GM18861 (cell line): Measurements from ENCODE around the gene ATRN.

Experiments
- ATAC-seq: cut with Tn5 transposase; IDR thresholded peaks from one replicate; pipeline ENCODE4 v1.9.1; 2021; ENCODE audit not compliant: unreplicated experiment

ATRN gene

DNA sequence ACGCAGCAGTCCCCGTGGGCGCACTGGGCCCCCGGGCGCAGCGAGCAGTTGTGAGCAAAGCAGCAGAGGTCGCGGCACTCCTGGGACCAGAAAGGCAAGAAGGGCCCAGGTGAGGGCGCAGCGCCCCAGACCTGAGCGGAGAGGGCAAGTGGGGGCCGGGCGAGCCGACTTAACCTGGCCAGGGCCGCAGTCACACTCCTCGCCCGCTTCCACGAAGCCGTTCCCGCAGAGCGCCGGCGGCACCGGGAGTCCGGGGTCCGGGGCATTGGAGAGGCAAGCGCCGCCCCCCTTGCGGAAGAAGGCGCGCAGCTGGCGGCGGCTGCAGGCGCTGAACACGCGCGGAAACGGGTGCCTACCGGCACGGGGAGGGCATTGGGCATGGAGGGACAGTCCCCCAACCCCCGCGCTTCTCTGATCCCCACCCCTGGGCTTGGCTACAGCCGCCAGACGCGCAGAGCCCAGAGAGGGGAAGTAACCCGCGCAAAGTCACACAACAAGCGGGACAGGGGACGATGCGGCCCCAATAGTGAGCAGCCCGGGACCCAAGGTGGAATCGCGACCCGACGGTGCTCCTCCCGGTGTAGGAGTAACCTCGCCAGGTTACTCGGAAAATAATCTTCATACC, 201.8 kb downstream of the ATRN start:
- ATAC-seq = no peak

DNA sequence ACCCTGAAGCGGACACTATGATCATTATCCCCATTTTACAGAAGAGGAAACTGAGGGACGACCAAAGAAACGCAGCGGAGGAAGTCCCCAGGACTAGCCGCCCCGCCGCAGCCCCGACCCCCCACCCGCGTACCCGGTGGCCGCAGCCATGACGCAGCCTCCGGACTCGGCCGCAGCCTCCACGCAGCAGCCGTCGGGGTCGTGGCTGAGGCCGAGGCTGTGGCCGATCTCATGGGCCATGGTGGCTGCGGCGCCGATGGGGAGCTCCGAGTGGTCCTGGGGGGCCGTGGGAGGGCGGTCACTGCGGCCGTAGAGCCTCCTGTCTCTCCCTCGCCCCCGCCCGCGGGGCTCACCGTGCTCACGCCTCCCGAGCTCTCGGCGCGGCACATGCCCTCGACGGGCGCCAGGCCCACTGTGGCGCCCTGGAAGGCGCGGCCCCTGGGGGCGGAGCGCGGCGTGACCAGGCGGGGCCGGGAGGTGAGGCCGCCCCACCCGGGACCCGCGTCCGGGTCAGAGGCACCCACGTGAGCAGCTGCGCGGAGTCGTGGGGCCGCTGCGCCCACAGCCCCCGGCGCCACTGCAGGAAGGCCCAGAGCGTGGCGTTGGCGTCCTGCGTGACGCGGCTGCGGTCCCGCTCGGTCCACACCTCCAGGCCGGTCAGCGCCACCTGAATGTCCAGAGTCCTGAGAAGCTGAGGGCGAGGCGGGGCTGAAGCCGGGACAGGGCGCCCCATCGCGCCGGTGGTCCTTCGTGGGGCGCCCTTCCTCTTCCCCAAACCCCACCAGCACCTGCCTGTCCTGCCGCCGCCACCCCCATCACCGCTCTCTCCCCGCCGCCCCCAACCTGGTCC, 202.6 kb downstream of the ATRN start:
- ATAC-seq = no peak

DNA sequence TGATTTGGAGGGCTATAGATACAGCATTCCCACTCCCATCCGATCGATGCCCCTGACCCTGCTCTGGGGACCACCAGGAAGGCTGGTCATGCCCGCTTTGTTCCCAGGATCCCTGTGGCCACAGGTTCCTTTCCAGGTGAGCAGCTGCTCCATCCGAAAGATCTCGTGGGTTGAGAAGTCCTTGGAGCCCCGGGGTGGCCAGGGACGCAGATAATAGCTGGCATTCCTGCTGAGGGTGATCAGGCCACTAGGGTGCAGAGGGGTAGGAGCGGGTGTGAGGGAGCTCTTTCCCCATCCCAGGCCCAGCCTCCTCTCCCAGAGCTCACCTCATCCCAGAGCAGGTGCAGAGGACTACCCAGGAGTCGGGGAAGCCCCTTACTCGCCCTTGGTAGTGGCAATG, 203.6 kb downstream of the ATRN start:
- ATAC-seq = no peak

DNA sequence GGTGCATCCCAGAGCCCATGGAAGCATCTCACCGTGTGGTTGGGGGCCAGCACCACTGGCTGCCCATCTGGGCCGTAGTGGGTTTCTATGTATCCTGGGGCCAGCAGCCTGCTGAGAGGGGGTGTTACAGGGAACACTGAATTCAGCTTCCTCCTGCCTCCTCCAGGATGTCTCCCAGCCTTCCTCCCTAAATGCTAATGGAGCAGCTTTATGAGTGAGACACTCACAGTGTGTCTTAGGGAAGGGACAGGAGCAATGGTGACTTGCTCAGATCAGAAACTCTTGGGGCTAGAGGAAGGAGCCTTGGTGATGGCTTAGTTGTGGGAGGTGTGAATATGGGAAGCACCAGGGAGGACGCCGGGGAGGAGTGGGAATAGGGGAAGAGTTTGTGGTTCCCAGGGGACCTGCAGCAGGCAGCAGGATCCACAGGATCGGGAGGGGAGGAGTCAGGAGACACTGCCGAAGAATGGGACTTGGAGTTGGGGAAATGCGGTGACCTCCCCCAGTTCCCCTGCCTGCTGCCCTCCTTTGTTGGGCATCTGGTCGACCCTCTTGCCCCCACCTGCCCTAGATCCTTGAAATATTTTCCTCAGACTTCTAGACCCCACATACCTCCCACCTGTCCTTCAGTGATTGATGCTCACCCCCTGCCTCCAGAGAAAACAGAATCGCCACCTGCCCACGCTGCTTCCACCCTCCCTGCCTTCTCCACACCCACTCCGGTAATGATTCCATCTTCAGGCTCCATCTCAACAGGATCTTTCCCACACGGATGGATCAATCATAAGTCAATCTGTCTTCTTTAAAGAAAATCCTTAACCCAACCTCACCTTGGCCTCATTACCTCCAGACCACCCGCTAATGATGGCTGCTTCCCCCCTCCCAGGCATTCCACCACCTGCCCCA, 204.4 kb downstream of the ATRN start:
- ATAC-seq = no peak

DNA sequence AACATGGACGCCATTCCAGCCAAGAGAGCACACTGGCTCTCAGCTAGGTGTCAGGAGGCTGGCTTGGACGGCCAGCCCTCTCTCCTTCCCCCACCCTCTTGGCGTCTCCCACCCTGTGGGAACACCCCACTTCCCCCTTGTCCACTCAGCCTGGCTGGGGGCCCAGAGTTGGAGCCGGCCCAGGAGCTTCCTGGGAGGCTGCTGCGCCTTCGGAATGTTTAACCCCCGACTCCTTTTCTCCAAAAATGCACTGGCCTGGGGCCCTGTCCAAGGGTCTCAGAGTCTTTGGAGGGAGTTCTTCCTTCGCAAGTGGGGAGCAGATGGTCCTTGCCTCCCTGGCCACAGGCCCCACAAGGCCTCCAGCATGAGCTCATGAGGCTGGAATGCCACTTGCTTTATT, 206.9 kb downstream of the ATRN start:
- no peak for ATAC-seq

DNA sequence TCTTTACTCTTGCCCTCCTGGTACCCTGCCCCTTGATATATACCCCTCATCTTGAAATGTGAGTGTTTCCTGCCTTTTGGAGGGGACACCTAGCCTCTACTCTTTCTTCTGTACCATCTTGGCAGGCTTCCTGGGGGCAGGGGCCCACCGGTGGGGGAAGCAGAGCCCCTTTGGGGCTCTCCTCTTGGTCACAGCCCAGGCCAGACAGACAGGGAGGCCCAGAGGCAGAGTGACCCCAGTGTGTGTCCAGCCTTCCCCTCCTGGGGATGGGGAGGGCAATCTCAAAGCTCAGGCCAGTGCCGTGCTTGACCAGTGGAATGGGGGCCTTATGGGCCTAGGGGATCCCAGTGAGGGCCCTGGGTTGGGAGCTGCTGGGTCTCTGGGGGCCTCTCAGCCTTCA, 207.4 kb downstream of the ATRN start:
- no peak for ATAC-seq

DNA sequence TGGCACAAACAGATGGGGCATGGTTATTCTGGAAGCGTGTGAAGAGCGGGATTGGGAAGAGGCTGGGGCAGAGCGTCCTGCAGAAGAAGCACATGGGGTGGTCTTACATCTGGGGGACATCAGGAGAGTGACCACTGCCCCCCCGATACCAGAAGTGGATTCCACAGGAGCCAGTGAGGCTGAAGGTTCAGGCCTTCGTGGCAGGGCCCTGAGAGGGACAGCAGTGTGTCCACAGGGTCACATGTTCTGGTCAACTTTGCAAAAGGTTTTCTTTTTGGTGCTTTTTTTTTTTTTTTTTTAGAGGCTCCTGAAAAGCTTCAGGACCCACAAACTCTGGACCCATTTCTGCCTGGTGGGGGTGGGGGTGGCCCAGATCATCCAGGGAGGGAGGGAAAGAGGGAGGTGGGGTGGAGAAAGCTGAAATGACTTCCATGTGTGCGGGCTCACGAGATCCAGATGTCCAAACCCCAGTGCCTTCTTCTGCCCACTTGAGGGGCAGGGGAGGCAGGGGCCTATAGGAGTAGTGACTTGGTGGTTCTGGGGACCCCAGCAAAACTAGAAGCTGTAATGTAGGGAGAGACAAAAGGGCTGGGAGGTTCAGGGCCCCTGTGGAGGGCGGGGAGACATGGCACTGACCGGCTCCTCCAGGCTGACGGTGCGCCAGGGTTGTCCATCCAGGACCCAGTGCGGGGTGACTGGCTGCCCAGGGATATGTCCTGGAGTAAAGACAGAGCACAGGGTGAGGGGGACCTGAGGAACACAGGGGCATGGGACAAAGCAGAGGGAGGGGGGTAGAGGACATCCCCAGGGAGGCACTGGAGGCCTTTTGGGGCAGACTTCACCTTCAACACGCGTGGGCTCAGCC, 208.3 kb downstream of the ATRN start:
- no peak for ATAC-seq

DNA sequence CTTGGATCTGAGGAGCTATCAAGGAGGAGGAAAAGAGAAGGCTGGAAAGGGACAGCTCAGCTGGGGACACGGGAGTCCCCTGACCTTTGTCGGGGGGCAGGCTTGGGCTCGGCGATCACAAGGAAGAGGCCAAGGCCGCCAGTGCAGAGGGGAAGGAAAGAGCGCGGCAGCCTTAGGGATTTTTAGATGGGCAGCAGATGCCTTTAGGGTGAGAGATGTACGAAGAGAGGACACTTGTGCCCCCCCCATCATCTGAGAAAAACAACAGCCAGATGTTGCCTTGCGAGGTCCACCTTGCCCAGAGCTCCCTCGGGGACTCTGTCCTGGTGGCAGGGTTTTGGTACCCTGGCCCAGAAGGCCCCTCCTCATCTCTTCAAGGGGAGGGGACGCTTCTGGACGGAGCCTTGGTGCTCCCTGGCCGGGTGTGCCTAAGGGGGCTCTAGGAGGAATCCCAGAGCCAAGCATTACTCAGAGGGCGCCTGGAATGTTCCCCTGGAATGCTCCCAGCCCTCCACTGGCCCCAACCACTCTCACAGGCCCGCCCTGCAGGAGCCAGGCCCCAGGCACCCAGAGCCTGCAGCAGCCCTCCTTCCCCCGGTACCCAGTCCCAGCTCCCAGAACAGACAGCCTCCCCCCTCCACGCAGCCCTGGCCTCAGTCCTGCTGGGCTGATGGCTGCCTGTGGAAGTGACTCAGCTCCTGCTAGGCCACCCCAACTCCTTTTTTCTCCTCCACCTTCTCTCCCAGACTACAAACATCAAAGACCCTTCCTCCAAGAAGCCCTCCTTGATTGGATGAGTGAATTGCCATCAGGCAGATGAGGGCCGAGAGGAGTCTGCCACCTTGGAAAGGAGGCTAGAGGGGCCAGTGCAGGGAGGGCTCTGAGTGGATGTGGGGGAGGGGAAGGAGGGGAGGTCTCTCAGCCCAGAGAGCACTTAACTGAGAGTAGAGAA, 209.2 kb downstream of the ATRN start:
- no peak for ATAC-seq

DNA sequence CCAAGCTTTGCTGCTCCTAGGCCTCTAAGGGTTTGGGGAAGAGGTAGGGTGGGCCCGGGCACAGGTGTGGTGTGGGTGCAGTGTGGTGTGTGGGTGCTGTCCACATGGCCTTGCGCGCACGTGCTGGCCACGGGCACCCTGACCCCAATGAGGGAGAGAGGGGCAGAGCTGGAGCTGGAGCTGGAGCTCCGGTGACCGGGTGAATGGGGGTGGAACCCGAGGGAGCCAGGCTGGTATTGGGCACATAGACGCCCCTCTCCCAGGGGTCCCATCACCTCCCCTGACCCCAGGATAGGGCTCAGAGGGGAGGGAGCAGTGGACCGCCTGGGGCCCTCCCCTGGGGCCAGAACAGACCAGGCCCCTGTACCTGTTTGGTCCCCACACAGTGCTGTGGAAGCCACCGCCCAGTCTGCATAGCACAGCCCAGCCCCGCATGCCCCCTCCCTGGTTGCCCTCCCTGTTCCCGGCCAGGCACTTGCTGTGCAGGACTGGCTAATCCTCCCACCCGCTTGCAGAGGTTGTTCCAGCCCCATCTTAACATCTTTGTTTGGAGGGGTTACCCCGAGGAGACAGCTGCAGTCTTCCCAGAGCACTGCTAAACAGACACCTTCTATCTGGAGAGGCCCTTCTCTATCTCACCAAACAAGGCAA, 210.0 kb downstream of the ATRN start:
- no peak for ATAC-seq

DNA sequence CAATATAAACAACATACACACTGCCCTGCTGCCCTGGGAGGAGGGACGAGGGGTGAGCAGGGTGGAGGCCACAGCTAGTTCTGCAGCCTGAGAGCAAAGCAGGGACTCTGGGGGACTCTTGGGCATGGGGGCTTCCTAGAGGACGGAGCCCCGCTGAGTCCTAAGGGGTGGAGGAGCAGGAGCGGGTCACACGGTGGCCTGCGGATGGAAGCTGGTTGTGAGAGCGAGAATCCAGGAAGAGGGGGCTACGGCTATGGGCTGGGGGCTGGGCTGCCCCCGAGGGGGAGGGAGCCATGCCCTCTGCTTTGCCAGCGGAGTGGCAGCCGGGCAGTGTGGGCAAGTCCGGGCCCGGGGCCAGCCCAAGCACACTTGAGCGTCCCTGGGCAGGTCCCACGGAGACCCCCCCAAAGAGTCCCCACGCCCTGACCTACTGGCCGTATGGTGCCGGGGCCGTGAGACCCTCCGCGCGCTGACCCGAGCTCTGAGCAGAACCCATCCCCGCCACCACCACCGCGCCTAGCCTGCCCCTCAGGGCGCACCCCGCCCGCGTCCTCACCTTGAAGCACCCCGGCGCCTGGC, 210.6 kb downstream of the ATRN start:
- ATAC-seq = no peak

DNA sequence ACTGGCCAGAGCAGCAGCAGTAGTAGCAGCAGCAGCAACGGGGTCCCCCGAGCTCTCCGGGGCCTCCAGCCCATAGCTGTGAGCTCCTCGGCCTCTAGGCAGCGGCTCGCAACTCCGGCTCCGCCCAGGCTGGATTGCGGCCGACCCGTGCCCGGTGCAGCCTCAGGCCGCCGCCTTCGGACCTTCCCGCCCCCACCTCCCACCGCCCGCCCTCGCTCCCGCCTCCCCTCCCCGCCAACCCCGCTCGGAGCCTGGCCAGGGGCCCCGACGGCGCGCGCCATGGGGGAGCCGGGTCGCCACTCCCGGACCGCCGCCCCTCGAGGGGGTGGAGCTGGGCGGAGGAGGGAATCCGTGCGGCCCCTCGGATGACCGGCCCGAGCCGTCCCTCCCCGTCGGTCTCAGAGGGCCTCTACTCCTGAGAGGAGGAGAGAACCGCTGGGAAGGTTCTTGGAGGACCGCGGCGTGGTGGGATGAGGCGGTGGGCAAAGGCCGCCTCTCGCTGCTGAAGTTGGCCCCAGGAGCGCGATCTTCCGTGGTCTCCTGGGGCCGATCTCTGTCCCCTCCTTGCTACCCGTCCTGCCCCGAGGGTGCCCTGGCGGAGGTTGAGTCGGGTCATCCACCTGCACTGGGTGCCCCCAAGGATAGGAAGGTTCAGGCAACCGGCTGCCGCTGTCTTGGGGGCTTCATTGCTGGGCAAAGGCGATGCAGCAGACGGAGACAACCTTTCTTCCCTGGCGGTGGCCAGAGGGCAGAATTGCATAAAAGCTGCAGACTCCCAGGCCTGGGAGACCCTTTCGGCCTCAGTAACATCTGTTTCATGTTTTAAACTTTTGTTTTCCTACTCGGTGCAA, 211.3 kb downstream of the ATRN start, which contains the start of gene ADAM33:
Gene ADAM33 (minus strand): TSS at position 80 of the 851 bp plus-strand sequence. CDS start 6 bp downstream, at position 74.
- ATAC-seq = no peak

DNA sequence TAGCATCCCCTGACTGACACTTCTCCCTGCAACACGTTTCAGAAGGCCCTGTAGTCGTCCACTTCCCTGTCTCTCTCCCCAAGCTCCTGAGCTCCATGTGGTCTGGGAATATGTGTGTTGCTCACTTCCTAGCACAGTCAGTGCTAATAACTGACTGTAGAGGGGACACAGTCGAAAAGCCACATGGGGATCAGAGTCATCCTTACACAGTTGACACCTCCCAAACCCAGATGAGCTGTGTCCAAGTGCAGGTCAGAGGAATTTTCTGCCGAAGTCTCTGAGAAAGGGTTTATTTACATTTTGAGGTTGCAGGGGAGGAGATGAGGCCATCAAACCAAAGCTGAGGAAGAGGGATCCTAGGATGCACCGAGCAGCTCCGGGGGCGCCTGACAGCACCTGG, 214.5 kb downstream of the ATRN start:
- no peak for ATAC-seq

DNA sequence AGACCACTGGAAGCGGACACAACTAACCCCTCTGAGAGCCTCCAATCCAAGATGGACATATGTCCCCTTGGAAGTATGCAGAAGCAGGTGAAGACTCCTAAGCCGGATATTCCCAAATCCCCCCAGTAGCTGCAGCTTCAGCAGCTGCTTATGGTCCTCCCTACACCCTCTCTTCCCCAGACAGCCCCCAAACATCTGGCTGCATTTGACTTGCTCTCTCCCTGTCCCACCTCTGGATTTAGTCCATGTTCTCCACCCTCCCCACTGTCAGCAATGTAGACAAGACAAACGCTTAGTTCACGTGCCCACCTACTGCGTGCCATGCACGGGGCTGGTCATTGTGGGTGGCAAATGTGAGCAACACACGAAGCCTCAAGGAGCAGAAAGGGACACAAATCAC, 215.6 kb downstream of the ATRN start:
- no peak for ATAC-seq

DNA sequence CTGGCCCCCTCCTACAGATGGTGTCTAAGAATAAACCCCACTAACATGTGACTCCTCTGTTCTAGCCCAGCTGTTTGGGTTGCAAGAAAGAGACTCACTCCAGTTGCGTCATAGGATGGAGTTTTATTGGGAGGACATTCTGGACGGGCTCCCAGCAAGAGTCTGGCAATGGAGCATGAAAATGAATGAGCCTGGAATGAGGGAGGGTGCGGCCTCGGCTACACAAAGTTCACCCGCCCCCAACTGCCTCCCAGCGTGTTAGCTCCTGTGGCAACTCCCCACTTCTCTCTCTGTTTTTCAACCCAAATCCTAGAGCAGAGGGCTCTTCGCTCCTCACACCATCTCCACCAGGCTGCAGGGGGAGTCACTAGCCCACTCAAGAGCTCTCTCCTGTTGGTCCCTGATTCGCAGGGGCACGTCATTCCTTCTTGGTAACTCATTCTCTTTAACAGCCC, 216.1 kb downstream of the ATRN start:
- ATAC-seq = no peak

DNA sequence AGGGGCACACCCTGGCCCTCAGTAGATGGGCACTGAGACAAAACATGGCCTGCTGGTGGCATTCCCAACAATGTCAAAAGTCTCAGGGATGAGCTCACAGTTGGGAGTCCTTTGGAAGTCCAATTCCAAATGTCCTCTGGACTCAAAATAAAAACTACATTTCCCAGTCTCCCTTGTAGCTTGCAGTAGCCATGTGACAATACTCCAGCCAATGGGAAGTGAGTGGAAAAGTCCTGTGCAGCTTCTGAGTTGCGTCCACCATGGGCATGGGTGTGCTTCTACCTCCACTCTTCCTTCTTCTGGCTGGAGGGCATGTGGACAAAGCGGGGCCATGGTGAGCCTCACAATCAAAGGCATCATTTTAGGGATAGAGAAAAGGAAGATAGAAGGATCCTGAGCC, 216.8 kb downstream of the ATRN start:
- ATAC-seq = no peak

DNA sequence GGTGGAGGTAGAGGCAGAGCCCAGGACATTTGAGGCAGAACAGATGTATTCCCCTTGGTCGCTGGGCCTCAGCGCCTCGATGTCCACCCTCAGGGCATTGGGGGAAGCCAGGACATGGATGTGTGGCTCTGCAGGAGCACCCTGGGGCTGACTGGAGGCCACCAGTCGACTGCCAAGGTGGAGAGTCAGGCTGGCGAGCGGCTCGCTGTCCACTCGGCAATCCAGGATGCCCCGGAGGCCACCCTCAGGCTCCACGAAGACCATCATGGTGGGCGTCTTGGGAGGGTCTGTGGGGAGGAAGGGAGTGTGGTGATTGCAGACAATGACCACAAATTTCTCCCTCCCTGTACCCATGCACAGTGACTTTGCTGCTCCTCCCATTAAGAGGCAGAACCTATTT, 219.2 kb downstream of the ATRN start:
- ATAC-seq = no peak

DNA sequence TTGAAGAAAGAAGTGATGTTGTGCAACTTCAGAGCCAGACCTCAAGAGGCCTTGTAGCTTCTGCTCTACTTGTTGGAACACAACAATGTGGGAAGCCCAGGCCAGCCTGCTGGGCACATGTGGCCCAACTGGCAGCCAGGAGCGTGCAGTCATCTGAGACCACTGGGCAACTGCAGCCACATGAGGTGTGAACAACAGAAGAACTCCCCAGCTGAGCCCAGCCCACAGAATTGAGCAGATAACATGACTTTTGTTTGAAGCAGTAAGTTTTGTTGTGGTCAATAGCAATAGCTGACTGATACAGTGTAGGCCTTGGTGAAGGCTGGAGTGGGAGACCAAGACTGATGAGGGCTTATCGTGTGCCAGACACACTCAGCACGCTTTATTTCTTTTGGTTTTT, 219.6 kb downstream of the ATRN start:
- ATAC-seq = no peak

DNA sequence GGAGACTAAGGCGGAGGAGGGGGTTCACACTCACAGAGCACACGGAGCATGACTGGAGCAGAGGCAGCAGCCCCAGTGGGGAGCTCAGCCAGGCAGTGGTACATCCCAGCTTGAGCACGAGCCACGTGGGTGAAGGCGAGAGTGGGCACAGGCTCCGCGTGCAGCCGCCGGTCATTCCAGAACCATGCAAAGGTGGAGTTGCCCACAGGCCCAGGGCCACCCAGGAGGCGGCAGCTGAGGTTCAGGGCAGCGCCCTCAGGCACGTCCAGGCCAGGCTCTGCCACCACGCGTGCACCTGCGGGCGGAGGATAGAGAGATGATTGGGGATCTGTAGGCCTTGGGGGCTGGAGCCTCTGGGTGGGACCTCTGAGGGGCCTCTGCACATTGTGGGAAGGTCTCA, 220.5 kb downstream of the ATRN start:
- no peak for ATAC-seq
